ENCODE data around the gene FAM151B.
A peak's percentile ranks its signal among the peaks of the same experiment; 100 is the strongest.
"Not testable (repeated sequence)": the region's sequence is repeated elsewhere in the genome, so short reads cannot be mapped to it uniquely, and the experiment has no call there.

Gene FAM151B, protein sequence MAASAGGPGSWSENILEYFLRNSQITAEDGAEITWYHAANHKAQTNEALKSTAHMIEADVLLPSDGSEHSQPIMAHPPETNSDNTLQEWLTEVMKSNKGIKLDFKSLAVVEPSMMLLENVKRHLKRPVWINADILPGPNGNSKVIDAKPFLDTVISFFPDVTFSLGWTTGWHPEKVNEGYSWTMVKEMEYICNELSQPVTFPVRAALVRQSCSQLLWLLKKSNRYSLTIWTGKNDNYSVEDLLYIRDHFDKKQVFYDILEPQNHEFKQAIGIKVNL

DNA sequence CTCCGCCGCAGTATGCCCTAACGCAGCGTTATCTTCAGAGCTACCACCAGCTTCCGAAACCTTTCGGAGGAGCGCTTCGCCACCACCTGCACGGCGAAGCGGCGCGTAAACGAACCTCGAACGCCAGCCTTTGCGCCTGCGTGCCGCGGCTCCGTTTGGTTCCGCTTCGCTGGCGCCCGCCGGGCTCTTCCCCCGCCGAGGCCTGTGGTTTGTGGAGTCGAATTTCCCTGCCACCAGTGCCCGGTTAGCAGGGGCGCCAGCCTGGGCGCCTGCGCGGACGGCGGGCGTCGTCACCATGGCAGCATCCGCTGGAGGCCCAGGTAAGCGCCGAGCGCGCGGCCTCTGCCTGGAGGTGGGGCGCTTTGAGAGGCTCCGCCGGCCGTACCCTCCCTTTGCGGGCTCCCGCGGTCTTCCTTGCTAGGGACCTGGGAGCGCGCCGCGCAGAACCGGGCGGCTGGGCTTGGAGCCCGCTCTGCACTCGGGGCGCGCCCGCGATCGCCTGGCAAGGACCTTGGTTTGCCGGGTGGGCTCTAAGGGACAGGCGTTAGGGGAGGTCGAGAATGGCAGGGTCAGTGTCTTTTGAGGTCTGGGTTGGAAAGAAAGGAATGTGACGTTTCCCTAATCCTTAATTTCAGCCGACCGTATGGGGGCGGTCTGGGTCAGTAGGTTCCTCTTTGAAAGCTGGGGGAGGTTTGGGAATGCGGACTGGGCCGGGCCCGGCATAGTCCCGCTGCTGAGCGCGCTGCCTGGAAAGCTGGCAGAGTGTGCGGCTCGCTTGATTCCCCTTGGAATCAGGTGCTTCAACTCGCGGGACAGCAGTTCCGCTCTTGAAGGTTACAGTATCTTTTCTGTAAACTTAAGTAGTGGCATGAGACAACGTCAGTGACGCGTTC, at the start of gene FAM151B:
Gene FAM151B (plus strand): TSS at position 272 of the 893 bp plus-strand sequence. CDS start 24 bp downstream, at position 296.
- DNase-seq (ENCODE audit: low spot score): peak; percentile 89

DNA sequence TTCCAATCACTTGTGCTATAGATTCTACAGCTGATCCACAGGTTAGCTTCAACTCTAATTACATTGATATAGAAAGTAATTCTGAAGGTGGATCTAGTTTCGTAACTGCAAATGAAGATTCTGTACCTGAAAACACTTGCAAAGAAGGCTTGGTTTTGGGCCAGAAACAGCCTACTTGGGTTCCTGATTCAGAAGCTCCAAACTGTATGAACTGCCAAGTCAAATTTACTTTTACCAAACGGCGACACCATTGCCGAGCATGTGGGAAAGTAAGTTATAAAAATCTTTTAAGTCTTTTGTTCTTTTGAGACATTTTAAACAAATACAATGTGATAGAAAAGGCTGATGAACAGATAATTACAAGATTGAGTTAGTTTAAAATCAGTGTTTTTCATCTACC, 49.2 kb upstream of the FAM151B start:
- DNase-seq (ENCODE audit: low spot score): no peak

DNA sequence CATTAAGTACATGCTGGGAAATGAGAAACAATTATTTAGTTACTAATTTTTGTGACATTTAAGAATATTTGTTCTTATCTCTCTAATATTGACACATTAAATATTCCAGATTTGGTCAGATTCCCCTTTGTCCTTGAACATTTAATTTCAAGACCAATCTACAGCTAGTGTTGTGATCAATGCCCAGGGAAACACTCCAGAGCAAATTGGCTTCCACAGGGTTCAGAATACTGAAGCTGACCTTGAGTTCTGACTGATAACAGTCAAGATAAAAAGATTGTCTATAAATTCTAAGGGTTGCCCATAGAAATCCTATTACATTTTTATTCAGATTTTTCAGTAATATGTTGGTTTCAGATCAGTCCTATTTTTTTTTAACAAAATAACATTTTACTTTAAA, 48.7 kb upstream of the FAM151B start:
- DNase-seq (ENCODE audit: low spot score): no peak

DNA sequence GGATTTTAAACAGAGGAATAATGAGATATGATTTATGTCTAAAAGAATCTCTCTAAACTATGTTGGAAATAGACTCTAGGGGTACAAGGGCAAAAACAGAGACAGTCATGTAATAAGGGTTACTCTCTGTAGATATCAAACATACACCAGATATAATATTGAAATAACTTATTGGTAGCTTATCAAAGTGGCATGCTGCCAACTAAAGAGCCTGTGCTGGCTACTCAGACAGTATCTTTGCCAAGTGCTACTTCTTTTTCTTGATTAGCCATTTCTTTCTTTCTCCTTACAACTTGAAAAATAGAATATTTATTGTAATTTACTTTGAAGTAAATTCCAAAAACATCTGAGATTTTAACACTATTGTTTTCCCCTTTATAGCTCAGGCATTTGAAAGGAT, 45.2 kb upstream of the FAM151B start:
- no peak for DNase-seq (ENCODE audit: low spot score)

DNA sequence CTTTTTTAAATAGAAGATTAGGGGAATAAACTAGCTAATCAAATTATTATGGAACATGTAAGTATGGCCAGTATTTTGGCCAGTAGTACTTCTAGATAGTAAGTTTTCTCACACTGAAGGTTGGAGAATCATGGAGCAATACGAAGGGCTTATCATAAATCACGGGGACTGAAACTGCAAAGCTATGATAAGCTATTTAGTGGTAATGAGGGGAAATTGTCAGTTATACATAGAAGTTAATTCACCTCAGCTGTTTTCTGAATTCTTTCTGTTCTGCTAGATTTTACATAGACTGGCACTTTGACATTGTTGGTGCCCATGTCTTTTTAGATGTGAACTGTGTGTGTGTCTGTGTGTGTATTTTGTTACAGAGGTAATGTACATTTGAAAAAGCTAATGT, 34.5 kb upstream of the FAM151B start:
- DNase-seq (ENCODE audit: low spot score): no peak

DNA sequence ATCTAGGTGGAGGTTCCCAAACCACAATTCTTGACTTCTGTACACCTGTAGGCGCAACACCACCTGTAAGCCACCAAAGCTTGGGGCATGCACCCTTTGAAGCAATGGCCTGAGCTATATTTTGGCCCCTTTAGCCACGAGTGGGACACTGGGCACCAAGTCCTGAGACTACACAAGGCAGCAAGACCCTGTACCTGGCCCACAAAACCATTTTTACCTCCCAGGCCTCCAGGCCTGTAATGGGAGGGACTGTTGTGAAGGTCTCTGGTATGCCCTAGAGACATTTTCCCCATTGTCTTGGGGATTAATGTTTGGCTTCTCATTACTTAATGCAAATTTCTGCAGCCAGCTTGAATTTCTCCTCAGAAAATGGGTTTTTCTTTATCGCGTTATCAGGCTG, 24.6 kb upstream of the FAM151B start:
- DNase-seq (ENCODE audit: low spot score): no peak

DNA sequence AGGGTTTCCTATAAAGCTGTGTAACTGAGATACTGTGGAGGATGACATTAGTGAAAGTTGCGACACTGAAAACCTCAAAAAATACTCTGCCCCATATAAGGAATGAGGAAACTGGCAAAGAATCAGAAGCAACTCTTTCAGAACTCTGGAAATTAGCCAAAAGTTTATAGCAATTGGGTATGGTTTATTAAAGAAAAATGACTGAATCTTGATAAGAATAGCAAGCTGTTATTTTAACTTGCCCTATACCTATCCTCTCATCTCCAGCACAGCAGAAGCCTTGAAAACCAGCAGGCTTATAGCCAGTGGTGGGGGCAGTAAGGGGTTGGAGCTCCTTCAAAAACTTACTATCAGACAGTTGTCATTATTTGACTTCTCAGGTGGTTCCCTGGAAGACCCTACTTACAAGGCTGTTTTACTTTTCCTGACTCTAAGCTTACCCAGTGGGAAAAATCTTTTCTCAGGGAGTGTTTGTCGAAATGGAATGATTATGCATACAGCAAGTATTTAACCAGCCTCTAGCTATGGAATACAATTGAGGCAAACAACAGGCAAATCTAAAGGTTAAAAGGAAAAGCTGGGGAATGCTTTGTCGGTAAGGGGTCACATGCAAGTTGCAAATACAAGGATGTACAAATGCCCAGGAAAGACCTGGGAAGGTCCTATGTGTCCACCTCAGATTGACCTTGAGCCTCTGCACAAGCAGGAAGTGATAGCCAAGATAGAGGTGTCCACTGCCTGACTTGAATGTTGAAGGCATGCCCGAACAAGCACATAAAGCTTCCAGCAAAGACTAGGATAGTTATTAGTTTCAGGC, 21.0 kb upstream of the FAM151B start:
- no peak for DNase-seq (ENCODE audit: low spot score)

DNA sequence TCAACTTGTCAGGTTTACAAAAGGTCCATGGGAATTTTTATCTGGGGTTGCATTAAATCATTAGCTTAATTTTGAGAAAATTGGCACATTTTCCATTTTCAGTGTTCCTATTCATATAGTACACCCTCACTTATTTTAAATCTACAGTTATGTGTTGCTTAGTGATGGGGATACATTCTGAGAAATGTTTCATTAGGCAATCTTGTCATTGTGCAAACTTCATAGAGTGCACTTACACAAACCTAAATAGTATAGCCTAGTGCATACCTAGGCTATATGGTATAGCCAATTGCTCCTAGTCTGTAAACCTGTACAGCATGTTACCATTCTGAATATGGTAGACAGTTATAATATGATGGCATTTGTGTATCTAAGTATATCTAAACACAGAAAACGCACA, 19.8 kb upstream of the FAM151B start:
- no peak for DNase-seq (ENCODE audit: low spot score)

DNA sequence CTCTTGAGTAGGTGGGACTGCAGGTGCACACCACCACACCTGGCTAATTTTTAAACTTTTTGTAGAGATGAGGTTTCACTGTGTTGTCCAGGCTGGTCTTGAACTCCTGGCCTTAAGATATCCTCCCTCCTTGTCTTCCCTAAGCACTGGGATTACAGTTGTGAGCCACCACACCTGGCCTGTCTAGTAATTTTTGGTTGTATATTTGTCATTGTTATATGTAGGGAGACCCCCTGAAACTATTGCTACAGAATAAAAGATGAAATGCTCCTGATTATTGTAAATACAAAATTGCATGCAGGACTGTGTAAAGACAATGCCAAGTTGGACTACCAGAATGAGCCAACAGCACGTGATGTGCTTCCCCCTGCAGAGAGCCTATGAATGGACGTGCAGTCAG, 17.3 kb upstream of the FAM151B start:
- DNase-seq (ENCODE audit: low spot score): not testable (repeated sequence)

DNA sequence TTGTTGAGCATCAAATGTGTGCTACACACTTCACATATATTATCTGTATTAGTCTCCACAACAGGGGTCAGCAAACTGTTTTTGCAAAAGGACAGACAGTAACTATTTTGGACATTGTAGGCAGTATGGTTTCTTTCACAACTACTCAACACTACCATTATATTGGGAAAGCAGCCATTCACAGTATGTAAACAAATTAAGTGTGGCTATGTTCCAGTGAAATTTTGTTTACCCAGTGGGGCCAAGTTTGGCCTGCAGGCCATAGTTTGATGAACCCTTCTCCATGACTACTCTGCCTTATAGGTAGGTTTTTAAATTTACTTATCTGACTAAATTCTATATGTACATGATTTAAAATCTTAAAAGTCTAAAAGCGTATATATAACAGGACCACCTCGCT, 13.0 kb upstream of the FAM151B start:
- no peak for DNase-seq (ENCODE audit: low spot score)

DNA sequence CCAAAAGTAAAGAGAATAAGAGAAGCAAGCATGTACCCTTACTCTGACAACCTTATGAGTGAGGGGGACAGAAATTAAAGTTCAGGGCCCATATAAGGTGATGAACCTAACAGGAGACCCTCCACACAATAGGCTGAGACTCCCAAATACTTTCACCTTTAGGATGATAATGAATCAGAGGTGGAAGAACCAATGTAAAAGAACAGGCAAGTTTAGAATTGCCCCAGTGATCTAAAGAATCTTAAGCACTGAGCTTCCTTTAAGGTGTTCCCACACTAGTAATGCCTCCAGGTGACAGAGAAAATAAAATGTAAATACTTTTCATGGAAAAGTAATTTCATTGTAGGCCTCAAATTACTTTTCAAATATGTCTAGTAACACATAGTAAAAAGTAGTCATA, 8.2 kb upstream of the FAM151B start:
- no peak for DNase-seq (ENCODE audit: low spot score)

DNA sequence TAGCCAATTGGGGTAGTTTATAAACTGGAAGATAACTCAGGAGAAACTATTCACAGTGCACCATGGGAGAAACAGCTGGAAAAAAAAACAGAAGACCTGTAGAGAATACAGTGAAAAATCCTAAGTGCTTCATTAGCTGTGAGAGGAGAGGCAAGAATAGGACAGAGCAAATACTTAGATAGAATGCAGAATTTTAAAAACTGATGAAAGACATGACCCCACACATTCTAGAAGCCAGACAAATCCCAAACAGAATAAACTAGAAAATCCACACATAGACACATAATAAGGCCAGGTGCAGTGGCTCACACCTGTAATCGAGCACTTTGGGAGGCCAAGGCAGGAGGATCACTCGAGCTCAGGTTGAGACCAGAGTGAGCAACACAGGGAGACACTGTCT, 7.5 kb upstream of the FAM151B start:
- DNase-seq (ENCODE audit: low spot score): no peak

DNA sequence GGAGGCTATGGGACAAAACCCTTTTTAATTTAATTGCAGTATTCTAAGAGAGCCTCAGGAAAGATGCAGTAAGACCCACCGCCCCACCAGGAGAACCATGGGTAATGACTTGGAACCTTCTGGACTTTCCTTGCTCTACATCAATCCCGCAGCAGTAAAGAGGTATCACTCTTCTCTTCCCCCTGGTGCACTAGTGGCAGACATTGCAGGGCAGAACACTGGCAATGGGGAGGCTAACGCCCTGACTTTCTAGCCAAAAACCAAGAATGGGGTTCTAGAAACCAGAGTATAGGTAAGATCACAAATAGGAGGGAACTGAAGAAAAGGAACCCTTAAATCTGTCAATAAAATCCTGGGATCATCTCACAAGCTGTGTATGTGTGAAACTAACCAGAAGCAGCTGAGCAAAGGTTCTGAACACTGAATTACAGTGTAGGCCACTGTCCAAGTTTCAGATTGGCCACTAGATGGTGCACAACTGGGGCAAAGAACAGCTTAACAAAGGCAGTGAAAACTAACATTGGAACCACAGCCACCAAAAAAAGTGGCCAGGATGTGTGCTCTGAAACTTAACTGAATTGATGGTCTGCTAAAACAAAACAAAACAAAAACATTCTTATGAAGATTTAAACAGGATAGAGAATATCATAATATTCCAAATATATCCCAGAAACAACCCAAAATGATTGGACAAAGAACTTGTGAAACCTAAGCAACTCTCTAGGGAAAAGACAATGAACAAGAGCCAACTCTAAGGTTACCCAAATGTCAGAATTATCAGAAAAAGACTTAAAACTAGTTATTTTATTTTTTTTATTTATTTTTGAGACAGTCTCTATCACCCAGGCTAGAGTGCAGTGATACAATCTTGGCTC, 6.6 kb upstream of the FAM151B start:
- peak; percentile 57 for DNase-seq (ENCODE audit: low spot score)

DNA sequence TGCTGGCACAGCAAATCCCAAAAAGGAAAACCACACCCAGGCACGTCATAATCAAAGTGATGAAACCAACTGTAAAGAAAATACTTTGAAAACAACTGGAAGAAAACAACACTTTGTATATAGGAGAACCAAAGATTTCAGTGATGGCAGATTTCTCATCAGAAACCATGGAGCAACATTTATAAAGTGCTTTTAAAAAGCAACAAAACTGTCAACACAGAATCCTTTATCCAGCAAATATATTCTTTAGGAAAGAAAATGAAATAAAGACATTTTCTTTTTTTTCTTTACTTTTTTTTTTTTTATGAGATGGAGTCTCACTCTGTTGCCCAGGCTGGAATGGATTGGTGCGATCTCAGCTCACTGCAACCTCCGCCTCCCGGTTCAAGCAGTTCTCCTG, 5.3 kb upstream of the FAM151B start:
- no peak for DNase-seq (ENCODE audit: low spot score)

DNA sequence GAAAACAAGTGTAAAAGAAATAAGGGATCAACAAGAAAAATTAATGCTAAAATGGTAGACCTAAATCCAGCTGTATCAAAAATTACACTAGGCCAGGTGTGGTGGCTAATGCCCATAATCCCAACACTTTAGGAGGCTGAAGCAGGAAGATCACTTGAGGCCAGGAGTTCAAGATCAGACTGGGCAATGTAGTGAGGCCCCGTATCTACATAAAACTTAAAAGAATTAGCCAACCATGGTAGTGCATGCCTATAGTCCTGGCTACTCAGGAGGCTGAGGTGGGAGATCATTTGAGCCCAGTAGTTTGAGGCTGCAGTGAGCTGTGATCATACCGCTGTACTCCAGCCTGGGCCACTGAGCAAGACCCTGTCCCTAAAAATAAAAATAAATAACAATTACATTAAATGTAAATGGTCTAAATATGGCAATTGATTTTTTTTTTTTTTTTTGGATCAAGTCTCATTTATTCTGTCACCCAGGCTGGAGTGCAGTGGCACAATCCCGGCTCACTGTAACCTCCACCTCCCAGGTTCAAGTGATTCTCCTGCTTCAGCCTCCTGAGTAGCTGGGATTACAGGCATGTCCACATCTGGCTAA, 4.2 kb upstream of the FAM151B start:
- DNase-seq (ENCODE audit: low spot score): no peak

DNA sequence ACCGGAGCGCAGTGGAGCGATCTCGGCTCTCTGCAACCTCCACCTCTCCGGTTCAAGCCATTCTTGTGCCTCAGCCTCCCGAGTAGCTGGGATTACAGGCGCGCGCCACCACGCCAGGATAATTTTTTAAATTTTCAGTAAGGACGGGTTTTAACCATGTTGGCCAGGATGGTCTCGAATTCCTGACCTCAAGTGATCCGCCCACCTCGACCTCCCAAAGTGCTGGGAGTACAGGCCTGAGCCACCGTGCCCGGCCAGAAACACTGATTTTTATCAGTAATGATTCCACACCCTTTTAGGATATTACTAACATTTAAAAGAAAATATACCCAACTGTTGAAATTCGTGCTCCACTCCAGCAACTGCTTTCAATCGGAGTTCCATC, 464 bp upstream of the FAM151B start:
- no peak for DNase-seq (ENCODE audit: low spot score)

DNA sequence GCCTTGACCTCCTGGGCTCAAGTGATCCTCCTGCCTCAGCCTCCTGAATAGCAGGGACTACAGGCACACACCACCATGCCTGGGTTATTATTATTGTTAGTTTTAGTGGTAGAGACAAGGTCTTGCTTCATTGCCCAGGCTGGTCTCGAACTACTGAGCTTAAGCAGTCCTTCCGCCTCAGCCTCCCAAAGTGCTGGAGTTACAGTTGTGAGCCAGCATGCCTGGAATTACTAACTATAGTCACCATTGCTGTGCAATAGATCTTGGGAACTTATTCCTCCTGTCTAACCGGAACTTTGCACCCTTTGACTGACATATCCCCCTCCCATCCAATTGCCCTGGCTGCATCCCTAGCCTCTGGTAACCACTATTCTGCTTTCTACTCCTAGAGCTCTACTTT, 3.4 kb downstream of the FAM151B start:
- no peak for DNase-seq (ENCODE audit: low spot score)

DNA sequence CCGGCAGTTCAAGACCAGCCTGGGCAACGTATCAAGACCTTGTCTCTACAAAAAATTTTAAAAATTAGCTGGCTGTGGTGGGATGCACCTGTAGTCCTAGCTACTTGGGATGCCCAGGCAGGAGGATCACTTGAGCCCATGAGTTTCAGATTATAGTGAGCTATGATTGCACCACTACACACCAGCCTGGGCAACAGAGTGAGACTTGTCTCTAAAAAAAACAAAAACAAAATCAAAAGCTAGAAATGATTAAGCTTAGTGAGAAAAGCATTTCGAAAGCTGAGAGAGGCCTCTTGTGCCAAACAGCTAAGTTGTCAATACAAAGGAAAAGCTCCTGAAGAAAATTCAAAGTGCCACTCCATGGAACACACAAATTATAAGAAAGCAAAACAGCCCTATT, 4.8 kb downstream of the FAM151B start:
- DNase-seq (ENCODE audit: low spot score): no peak

DNA sequence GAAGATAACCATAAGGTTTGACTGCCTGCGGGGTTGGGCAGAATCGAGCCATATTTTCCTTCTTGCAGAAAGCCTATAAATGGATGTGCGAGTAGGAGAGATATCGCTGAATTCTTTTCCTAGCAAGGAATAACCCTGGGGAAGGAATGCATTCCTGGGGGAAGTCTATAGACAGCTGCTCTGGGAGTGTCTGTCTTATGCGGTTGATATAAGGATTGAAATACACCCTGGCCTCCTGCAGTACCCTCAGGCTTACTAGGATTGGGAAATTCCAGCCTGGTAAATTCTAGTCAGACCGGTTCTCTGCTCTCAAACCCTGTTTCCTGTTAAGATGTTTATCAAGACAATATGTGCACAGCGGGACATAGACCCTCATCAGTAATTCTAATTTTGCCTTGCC, 5.5 kb downstream of the FAM151B start:
- DNase-seq (ENCODE audit: low spot score): not testable (repeated sequence)

DNA sequence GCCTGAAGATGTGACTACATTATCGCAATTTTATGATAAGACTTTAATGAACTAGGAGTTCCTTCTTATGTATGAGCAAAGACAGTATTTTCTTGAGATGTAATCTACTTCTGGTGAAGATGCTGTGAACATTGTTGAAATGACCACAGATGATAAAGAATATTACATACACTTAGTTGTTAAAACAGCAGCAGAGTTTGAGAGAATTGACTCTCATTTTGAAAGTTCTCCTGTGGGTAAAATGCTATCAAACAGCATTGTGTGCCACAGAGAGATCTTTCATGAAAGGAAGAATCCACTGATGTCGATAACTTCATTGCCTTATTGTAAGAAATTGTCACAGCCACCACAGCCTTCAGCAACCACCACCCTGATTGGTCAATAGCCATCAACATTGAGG, 8.0 kb downstream of the FAM151B start:
- no peak for DNase-seq (ENCODE audit: low spot score)

DNA sequence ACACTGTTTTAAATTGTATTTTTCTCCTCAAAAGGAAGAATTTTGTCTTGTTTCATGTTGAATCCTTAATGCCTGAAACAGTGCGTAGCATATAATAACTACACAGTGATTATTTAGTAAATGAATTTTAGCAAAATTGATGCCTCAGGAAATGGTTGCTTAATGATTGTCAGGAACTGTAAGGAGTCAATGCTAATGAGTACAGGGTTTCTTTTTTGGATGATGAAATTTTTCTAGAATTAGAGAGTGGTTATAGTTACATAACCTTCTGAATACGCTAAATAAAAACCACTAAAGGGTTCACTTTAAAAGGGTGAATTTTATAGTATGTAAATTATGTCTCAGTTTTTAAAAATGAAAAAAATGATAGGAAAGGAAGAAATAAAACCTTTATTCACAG, 14.9 kb downstream of the FAM151B start:
- no peak for DNase-seq (ENCODE audit: low spot score)
